ENCODE measurements around the gene DCAF5.

GRCh38 chr14:69087061-69087461, 65.9 kb downstream of the DCAF5 start:
- TF ChIP-seq CTCF (conservative IDR thresholded peaks at IDR 0.05 in 1 of 2, IDR thresholded peaks at IDR 0.05 in 1 of 2; ENCODE audit: extremely low read depth in 1 of 2, insufficient read depth in 1 of 2, low read depth in 1 of 2, low read length in 2 of 2), result no peak
- TF ChIP-seq EZH2 (IDR thresholded peaks at IDR 0.05; ENCODE audit: borderline replicate concordance, low read length), result no peak
